IPS-20b (cell line): ENCODE results near the gene SNAPIN.

ENCODE experiments used
- H3K27ac ChIP-seq: one replicate; pipeline ENCODE4 v1.5.1; 2013; ENCODE audit warnings: low read length
- H3K27me3 ChIP-seq: 2 replicates; pipeline ENCODE4 v1.6.1; 2013; ENCODE audit warnings: mild to moderate bottlenecking, low read length, inconsistent platforms; ENCODE audit not compliant: insufficient read depth
- H3K36me3 ChIP-seq: 2 replicates; pipeline ENCODE4 v1.6.1; 2013; ENCODE audit warnings: low read depth, mild to moderate bottlenecking, inconsistent platforms, low read length, moderate library complexity; ENCODE audit not compliant: insufficient read depth
- H3K4me1 ChIP-seq: 2 replicates; pipeline ENCODE4 v1.6.1; 2013; ENCODE audit warnings: mild to moderate bottlenecking, control low read depth, inconsistent platforms, low read length, moderate library complexity; ENCODE audit not compliant: insufficient read depth
- H3K4me3 ChIP-seq: 2 replicates; pipeline ENCODE4 v1.5.1; 2013; ENCODE audit warnings: mild to moderate bottlenecking, low read length, inconsistent platforms
- H3K9ac ChIP-seq: 2 replicates; pipeline ENCODE4 v1.6.1; 2013; ENCODE audit warnings: low read depth, mild to moderate bottlenecking, inconsistent platforms, low read length, moderate library complexity
- H3K9me3 ChIP-seq: 2 replicates; pipeline ENCODE4 v1.6.1; 2013; ENCODE audit warnings: mild to moderate bottlenecking, low read depth, low read length, inconsistent platforms; ENCODE audit not compliant: insufficient read depth

Gene SNAPIN

GRCh38 chr1:153699768-153700167 is 41.3 kb downstream of the SNAPIN start:
- H3K9me3 ChIP-seq, result no peaks in the 10 kb centered on the region
- no peak overlapping the region for H3K9ac ChIP-seq
- no peaks in the 10 kb centered on the region for H3K27me3 ChIP-seq
- H3K4me3 ChIP-seq, result no peak overlapping the region
- H3K4me1 ChIP-seq, result peaks cover 24% of the 10 kb centered on the region
- no peaks in the 10 kb centered on the region for H3K36me3 ChIP-seq
- no peak overlapping the region for H3K27ac ChIP-seq

- Histone ChIP-seq H3K27me3 (no peaks in the 10 kb centered on the region), H3K9me3 (no peaks in the 10 kb centered on the region), H3K36me3 (no peaks in the 10 kb centered on the region), H3K27ac (no peak overlapping the region), H3K4me1 (no peaks in the 10 kb centered on the region), H3K9ac (no peak overlapping the region), H3K4me3 (no peak overlapping the region)
Measured at GRCh38 chr1:153705484-153705883, 47.0 kb downstream of the SNAPIN start.

- Histone ChIP-seq H3K36me3 (no peaks in the 10 kb centered on the region), H3K4me3 (no peak overlapping the region), H3K9me3 (no peaks in the 10 kb centered on the region), H3K9ac (no peak overlapping the region), H3K27me3 (no peaks in the 10 kb centered on the region), H3K4me1 (no peaks in the 10 kb centered on the region), H3K27ac (no peak overlapping the region)
Measured at GRCh38 chr1:153711026-153711425, 52.5 kb downstream of the SNAPIN start.
